GM23338 (cell line): ENCODE data around the gene FILIP1. TPM values are rescaled to one million over a fixed set of nuclear protein-coding genes. Genes with fewer than 3 reads are reported as not detected.

Source experiments
- ATAC-seq: fragments of 200-7000 bp; cut with Tn5 transposase; 3 replicates; pipeline ENCODE4 v1.9.1; 2020
- DNase-seq: peaks from one replicate; pipeline ENCODE4 v3.0.0-alpha.2; 2015; ENCODE audit warnings: low spot score
- H2AFZ ChIP-seq: fragments of 200-600 bp; sonication (generic); 2 replicates; pipeline ENCODE4 v1.8.0; 2016; ENCODE audit warnings: antibody characterized with exemption, mild to moderate bottlenecking, moderate library complexity
- H3F3A ChIP-seq: fragments of 200-600 bp; sonication (generic); replicated peaks from 2 replicates; pipeline ENCODE4 v1.8.0; 2017; ENCODE audit warnings: antibody characterized with exemption, mixed run types, low read depth
- H3K27ac ChIP-seq: fragments of 200-600 bp; sonication (generic); 2 replicates; pipeline ENCODE4 v1.6.1; 2016; ENCODE audit warnings: low read depth
- H3K27me3 ChIP-seq: fragments of 200-600 bp; sonication (generic); 2 replicates; pipeline ENCODE4 v1.8.0; 2016; ENCODE audit warnings: mild to moderate bottlenecking, mixed run types, moderate library complexity; ENCODE audit not compliant: insufficient read depth
- H3K36me3 ChIP-seq: fragments of 200-600 bp; sonication (generic); 2 replicates; pipeline ENCODE4 v1.8.0; 2016; ENCODE audit warnings: mild to moderate bottlenecking; ENCODE audit not compliant: insufficient read depth
- H3K4me1 ChIP-seq: fragments of 200-600 bp; sonication (generic); 2 replicates; pipeline ENCODE4 v1.8.0; 2016; ENCODE audit warnings: mild to moderate bottlenecking, moderate library complexity; ENCODE audit not compliant: insufficient read depth
- H3K4me2 ChIP-seq: fragments of 200-600 bp; sonication (generic); 2 replicates; pipeline ENCODE4 v1.7.1; 2017; ENCODE audit warnings: mixed run types
- H3K4me3 ChIP-seq: fragments of 200-600 bp; sonication (generic); 2 replicates; pipeline ENCODE4 v1.6.1; 2016; ENCODE audit warnings: mixed run types
- H3K79me2 ChIP-seq: fragments of 200-600 bp; sonication (generic); replicated peaks from 2 replicates; pipeline ENCODE4 v1.8.0; 2017; ENCODE audit warnings: mild to moderate bottlenecking; ENCODE audit not compliant: insufficient read depth
- H3K9me2 ChIP-seq: fragments of 200-600 bp; sonication (generic); 2 replicates; pipeline ENCODE4 v1.8.0; 2017; ENCODE audit not compliant: insufficient read depth
- H4K20me1 ChIP-seq: fragments of 200-600 bp; sonication (generic); replicated peaks from 2 replicates; pipeline ENCODE4 v1.8.0; 2017; ENCODE audit warnings: mild to moderate bottlenecking; ENCODE audit not compliant: insufficient read depth
- H3K27ac Mint-ChIP-seq: 2 replicates; pipeline ENCODE4 v1.8.0; 2020; ENCODE audit warnings: inconsistent platforms, mild to moderate bottlenecking, moderate library complexity, mixed read lengths
- H3K27me3 Mint-ChIP-seq: 3 replicates; pipeline ENCODE4 v1.8.0; 2022; ENCODE audit warnings: low read depth, mild to moderate bottlenecking, moderate library complexity, mixed read lengths, inconsistent platforms; ENCODE audit not compliant: insufficient read depth, poor library complexity
- H3K36me3 Mint-ChIP-seq: 3 replicates; pipeline ENCODE4 v1.8.0; 2021; ENCODE audit warnings: low read depth, mild to moderate bottlenecking, inconsistent platforms, moderate library complexity, mixed read lengths
- H3K4me1 Mint-ChIP-seq: 3 replicates; pipeline ENCODE4 v1.8.0; 2020; ENCODE audit warnings: mild to moderate bottlenecking, inconsistent platforms, mixed read lengths
- H3K4me3 Mint-ChIP-seq: 3 replicates; pipeline ENCODE4 v1.8.0; 2021; ENCODE audit warnings: moderate library complexity, mild to moderate bottlenecking, inconsistent platforms, mixed read lengths
- H3K9me3 Mint-ChIP-seq: 3 replicates; pipeline ENCODE4 v1.8.0; 2020; ENCODE audit warnings: moderate library complexity, mild to moderate bottlenecking, inconsistent platforms, mixed read lengths
- CREB1 ChIP-seq: fragments of 250-450 bp; sonication (Bioruptor Pico); IDR thresholded peaks from 2 replicates; pipeline ENCODE4 v1.5.0; 2020; ENCODE audit warnings: low read depth, mild to moderate bottlenecking, moderate library complexity
- ETS1 ChIP-seq: IDR thresholded peaks from 2 replicates; pipeline ENCODE4 v1.6.1; 2016; ENCODE audit warnings: antibody characterized with exemption
- EZH2 ChIP-seq: fragments of 200-600 bp; sonication (generic); IDR thresholded peaks from one replicate; pipeline ENCODE4 v1.8.0; 2017; ENCODE audit warnings: antibody characterized with exemption, mild to moderate bottlenecking, low read depth; ENCODE audit not compliant: unreplicated experiment
- EZH2phosphoT487 ChIP-seq: fragments of 200-600 bp; sonication (generic); IDR thresholded peaks from one replicate; pipeline ENCODE4 v1.8.1; 2018; ENCODE audit warnings: antibody characterized with exemption; ENCODE audit not compliant: unreplicated experiment
- JUNB ChIP-seq: IDR thresholded peaks from one replicate; pipeline ENCODE4 v1.6.1; 2016; ENCODE audit warnings: antibody characterized with exemption; ENCODE audit not compliant: unreplicated experiment
- NANOG ChIP-seq: IDR thresholded peaks from 2 replicates; pipeline ENCODE4 v1.6.1; 2016; ENCODE audit warnings: antibody characterized with exemption, borderline replicate concordance
- POLR2AphosphoS5 ChIP-seq: IDR thresholded peaks from 2 replicates; pipeline ENCODE4 v1.6.1; 2016; ENCODE audit warnings: antibody characterized with exemption, low read depth
- REST ChIP-seq: IDR thresholded peaks from one replicate; pipeline ENCODE4 v1.6.1; 2018; ENCODE audit warnings: antibody characterized with exemption; ENCODE audit not compliant: unreplicated experiment
- STAT1 ChIP-seq: IDR thresholded peaks from one replicate; pipeline ENCODE4 v1.6.1; 2016; ENCODE audit warnings: antibody characterized with exemption; ENCODE audit not compliant: unreplicated experiment
- ZNF114 ChIP-seq: fragments of 250-450 bp; sonication (Bioruptor Pico); IDR thresholded peaks from 2 replicates; pipeline ENCODE4 v1.5.0; 2020; ENCODE audit warnings: mild to moderate bottlenecking, moderate library complexity
- ZNF331 ChIP-seq: fragments of 250-450 bp; sonication (Bioruptor Pico); IDR thresholded peaks from 2 replicates; pipeline ENCODE4 v1.5.0; 2020; ENCODE audit warnings: low read depth, mild to moderate bottlenecking, moderate library complexity
- ZNF462 ChIP-seq: fragments of 250-450 bp; sonication (Bioruptor Pico); IDR thresholded peaks from 2 replicates; pipeline ENCODE4 v1.5.0; 2020; ENCODE audit warnings: mild to moderate bottlenecking, moderate library complexity
- polyA plus RNA-seq: library from polyadenylated mRNA; unstranded; fragments of >200 nt; fragmentation: Nextera tagmentation; extraction: Ambion mirVana; gene quantifications from 2 replicates; pipeline ENCODE4 v1.2.1, GENCODE V29; 2016
- total RNA-seq: library from RNA; depleted of rRNA; stranded (reverse); fragments of >200 nt; shearing (Covaris generic); gene quantifications from 2 replicates; pipeline ENCODE4 v1.2.3, GENCODE V29; 2014
- TF ChIP-seq, protein P1 (sequence below), 2 experiments: fragments of 200-600 bp in 1 of 2; sonication (generic) in 1 of 2; conservative IDR thresholded peaks; 2 replicates each; pipeline versions ENCODE4 v1.5.1 to v1.6.1; 2016 to 2017; ENCODE audit warnings: antibody characterized with exemption in 2 of 2, low read depth in 2 of 2, mild to moderate bottlenecking in 2 of 2, moderate library complexity in 1 of 2

The FILIP1 gene
- total and polyA plus RNA-seq, 2 experiments from 2014 or later = 3.7 to 6.4 TPM

- TF ChIP-seq NANOG (no peak), JUNB (no peak), ZNF462 (CRISPR knock-in tag) (no peak), STAT1 (no peak), ETS1 (no peak), ZNF114 (CRISPR knock-in tag) (no peak), CREB1 (CRISPR knock-in tag) (no peak), ZNF331 (CRISPR knock-in tag) (no peak), POLR2AphosphoS5 (no peak), EZH2 (no peak), REST (no peak), EZH2phosphoT487 (no peak)
- TF ChIP-seq, protein P1, sequence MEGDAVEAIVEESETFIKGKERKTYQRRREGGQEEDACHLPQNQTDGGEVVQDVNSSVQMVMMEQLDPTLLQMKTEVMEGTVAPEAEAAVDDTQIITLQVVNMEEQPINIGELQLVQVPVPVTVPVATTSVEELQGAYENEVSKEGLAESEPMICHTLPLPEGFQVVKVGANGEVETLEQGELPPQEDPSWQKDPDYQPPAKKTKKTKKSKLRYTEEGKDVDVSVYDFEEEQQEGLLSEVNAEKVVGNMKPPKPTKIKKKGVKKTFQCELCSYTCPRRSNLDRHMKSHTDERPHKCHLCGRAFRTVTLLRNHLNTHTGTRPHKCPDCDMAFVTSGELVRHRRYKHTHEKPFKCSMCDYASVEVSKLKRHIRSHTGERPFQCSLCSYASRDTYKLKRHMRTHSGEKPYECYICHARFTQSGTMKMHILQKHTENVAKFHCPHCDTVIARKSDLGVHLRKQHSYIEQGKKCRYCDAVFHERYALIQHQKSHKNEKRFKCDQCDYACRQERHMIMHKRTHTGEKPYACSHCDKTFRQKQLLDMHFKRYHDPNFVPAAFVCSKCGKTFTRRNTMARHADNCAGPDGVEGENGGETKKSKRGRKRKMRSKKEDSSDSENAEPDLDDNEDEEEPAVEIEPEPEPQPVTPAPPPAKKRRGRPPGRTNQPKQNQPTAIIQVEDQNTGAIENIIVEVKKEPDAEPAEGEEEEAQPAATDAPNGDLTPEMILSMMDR (conservative IDR thresholded peaks at IDR 0.05; ENCODE audit: low read depth in 2 of 2) = no peak
- no peak overlapping the region; the same call in 1 of the 2 replicates for H2AFZ ChIP-seq
- H3K4me1 Mint-ChIP-seq = peaks cover 22% of the 10 kb centered on the region
- H3K27me3 ChIP-seq = no peaks in the 10 kb centered on the region
- H3K4me3 Mint-ChIP-seq = no peak overlapping the region
- H3K36me3 ChIP-seq = no peaks in the 10 kb centered on the region
- H3K9me3 Mint-ChIP-seq = no peaks in the 10 kb centered on the region
- no peaks in the 10 kb centered on the region for H3F3A ChIP-seq
- H4K20me1 ChIP-seq = no peaks in the 10 kb centered on the region
- no peaks in the 10 kb centered on the region for H3K36me3 Mint-ChIP-seq
- no peaks in the 10 kb centered on the region for H3K79me2 ChIP-seq
- no peak overlapping the region for H3K27ac ChIP-seq
- H3K4me3 ChIP-seq = no peak overlapping the region
- H3K27me3 Mint-ChIP-seq = no peaks in the 10 kb centered on the region
- no peak overlapping the region for H3K27ac Mint-ChIP-seq
- peaks cover 7% of the 10 kb centered on the region for H3K4me1 ChIP-seq
- ATAC-seq (no peak), DNase-seq (no peak)
- no peaks in the 10 kb centered on the region for H3K9me2 ChIP-seq
- no peak overlapping the region for H3K4me2 ChIP-seq
These were observed 13.2 kb downstream of the FILIP1 start for GRCh38 chr6:75480425-75480824.
